HG03159 (cell line): ENCODE data around the gene OR7G3.

Experiments used
- ATAC-seq: cut with Tn5 transposase; IDR thresholded peaks from one replicate; pipeline ENCODE4 v1.9.1; 2021; ENCODE audit warnings: mild to moderate bottlenecking, moderate library complexity; ENCODE audit not compliant: unreplicated experiment

The OR7G3 gene

GRCh38 chr19:9109959-9110358, 16.8 kb downstream of the OR7G3 start:
- ATAC-seq: no peak

GRCh38 chr19:9107375-9107774, 19.4 kb downstream of the OR7G3 start, which contains the start of gene OR7G2:
TSS of gene OR7G2 (minus strand) at chr19:9107475. CDS start at chr19:9103243, 4,232 bp downstream.
- ATAC-seq: no peak

DNA sequence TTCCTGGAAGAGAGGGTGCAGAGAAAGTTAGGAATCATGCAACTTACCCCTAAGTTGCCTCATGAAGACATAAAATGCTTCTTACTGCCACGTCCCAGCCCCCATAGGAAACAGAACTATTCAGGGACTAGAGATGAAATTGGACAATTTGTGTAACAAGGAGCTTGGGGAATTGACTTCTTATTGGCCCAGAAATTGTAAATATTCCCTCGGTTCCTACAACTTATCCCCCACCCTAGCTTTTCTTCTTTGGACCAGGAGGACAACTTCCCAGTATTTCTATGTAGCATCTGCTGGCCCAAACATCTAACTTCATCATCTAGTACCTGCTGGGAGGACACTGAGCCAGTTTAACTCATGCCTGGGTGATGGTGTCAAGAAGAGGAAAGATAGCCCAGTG, 40.0 kb downstream of the OR7G3 start, which contains the start of gene OR1M1:
TSS of gene OR1M1 (plus strand) at position 301 of the 400 bp plus-strand sequence. CDS start 6,184 bp downstream, outside the sequence.
- no peak for ATAC-seq

DNA sequence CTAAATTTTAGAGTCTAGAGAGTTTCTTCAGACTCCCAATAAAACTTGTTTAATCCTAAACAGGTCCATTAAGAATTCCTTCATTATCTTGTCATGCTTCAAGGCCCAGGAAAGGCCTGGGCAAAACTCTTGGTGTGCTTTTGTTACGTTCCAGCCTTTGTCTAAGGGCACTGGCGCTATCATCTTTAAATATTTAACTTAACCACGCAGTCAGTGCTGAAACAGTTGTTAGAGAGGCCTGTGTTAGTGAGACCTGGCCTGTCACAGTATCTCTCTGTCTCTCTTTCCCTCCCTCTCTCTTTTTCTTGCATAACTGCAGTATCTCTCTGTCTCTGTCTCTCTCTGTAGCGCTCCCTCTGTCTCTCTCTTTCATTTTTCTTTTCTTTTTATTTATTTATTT, 48.1 kb downstream of the OR7G3 start:
- no peak for ATAC-seq

DNA sequence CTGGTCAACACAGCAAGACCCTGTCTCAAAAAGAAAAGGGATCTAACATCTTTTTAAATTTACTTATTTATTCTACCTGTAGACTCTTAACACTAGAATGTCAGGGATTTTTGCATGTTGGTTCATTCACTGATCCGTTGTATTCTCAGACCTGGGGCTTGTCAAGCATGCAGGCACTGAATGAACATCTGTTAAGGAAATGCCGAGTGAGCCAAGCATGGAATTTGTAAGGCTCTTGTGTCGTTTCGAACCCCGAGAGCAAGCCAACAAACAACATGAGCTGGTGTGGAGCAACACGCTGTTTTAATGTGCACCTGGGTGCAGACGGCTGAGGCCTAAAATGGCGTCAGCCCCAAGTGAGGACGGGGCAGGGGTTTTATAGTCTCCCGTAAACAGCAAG, 49.8 kb downstream of the OR7G3 start:
- no peak for ATAC-seq
